ENCODE measurements around the gene ARHGEF25.

DNA sequence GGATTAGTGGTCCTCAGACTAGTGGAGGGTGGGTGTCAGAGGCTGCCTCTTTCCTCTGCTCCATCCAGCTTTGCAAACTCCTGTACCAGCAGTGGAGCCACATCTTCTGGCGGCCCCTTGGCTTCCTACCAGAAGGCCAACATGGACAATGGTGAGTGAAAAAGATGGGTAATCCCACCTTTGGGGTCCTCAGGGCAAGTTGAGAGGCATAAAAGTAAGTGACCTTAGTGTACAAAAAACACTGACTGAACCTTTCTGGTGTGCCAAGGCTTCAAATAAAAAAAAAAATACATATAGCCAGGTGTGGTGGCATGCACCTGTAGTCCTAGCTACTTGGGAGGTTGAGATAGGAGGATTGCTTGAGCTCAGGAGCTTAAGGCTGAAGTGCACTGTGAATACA lies 29.4 kb upstream of the ARHGEF25 start:
- TF ChIP-seq, protein P1, sequence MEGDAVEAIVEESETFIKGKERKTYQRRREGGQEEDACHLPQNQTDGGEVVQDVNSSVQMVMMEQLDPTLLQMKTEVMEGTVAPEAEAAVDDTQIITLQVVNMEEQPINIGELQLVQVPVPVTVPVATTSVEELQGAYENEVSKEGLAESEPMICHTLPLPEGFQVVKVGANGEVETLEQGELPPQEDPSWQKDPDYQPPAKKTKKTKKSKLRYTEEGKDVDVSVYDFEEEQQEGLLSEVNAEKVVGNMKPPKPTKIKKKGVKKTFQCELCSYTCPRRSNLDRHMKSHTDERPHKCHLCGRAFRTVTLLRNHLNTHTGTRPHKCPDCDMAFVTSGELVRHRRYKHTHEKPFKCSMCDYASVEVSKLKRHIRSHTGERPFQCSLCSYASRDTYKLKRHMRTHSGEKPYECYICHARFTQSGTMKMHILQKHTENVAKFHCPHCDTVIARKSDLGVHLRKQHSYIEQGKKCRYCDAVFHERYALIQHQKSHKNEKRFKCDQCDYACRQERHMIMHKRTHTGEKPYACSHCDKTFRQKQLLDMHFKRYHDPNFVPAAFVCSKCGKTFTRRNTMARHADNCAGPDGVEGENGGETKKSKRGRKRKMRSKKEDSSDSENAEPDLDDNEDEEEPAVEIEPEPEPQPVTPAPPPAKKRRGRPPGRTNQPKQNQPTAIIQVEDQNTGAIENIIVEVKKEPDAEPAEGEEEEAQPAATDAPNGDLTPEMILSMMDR (IDR thresholded peaks at IDR 0.05; ENCODE audit: insufficient read depth, low read depth, low read length) = no peak
- TF ChIP-seq EZH2 (IDR thresholded peaks at IDR 0.05; ENCODE audit: insufficient read depth, low read length) = no peak
